HG03558 (cell line): ENCODE data around the gene HOXD12.

Source experiments
- ATAC-seq: cut with Tn5 transposase; IDR thresholded peaks from one replicate; pipeline ENCODE4 v1.9.1; 2021; ENCODE audit warnings: moderate number of reproducible peaks; ENCODE audit not compliant: unreplicated experiment; ENCODE audit errors: extremely low read depth

Gene HOXD12

DNA sequence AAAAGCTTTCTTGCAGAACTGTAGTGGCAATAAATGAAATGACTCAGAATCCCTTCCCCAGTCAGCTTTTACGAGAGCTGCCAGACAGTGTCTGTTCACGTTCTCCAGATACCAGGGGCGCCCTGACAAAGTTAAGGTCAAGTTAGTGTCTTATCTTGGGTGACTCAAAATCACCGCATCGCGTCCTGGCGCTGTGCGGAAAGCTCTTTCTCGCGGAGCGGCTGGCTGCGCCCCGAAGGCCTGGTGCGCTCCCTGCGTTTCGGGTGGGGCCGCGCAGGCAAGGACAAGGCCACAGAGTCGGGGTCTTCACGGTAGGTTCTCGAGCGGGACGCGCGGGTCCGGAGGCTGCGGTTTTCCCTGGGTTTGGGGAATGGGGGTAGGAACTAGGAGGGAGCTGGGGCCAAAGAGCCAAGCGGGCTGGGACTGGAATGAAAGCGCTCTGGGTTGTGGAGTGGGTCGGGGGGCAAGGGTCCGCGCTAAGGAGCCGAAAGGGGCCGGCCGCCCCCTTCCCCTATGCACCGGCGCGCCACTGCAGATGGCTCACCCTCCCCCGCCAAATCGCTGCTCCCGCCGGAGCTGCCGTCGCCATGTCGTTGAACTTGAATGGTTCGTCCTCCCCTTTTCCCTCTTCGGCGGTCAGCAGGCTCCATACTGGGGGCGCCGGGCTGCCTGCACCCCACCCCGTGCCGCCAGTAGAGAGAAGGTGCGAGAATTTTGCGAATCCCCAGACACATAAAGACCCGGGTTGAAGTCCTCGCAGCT lies 4.9 kb downstream of the HOXD12 start:
- no peak for ATAC-seq

DNA sequence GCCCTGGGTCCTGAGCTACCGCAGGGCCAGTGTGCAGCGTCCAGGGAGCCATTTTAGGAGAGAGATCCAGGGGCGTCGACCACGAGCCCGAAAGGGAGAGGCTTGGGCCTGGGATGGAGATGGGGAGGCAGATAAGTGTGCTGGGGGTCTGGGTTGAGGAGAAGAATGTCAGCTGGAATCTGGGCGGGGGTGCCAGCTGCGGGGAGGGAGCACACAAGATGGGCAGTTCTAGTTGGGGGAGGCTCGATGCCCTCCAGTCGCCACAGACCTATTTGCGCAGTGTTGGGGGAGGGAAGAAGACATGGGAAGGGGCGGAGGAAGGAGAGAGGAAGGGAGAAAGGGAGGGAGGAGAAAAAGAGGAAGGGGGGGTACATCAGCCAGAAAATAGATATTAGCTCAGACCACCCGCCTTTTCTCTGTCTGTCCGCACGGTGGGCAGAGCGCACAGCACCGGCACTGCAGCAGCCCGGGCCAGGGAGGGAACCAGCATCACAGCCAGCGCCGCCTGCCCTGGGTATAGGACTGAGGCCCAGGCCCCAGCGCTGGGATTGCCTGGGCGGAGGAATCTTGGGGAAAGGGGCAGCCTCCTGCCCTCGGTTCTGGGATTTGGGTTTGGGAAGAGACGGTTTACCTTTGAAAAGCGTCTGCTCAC lies 5.6 kb downstream of the HOXD12 start:
- ATAC-seq = no peak

DNA sequence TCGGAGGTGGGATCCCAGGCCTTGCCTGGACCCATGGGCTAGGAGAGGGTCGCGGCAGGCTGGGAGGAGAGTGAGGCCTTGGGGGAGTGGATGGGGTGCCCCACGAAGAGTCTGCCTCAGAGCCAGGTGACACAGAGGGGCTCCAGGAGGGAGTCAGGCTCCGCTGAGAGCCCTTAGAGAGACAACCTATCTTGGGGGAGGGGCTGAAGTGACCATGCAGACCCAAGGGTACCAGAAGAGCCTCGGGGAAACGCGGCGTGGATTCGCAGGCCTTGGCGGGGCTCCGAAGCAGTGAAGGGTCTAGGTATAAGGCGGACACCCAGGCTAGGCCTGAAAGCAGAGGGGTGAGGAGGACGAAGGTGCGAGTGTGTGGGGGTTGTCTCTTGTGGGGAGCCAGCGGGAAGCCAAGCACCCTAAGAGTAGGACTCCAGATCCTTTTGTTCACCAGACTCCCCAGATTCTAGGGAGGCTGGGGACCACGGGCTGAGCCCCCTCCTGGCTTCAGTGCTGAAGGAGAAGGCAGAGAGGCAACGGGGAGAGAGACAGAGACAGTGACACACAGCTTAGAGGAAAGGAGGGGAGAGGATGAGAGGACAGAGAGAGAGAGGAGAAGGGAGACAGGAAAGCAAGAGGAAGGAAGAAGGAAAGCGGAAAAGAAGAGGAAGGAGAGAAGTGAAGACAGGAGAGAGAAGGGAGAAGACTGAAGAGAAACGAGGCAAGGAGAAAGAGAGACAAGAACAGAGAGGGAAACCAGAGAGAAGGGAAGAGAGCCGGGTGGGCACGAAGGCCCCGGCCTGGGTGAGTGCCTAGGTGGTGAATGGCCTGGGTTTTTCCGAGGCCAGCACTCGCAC lies 6.4 kb downstream of the HOXD12 start:
- no peak for ATAC-seq

DNA sequence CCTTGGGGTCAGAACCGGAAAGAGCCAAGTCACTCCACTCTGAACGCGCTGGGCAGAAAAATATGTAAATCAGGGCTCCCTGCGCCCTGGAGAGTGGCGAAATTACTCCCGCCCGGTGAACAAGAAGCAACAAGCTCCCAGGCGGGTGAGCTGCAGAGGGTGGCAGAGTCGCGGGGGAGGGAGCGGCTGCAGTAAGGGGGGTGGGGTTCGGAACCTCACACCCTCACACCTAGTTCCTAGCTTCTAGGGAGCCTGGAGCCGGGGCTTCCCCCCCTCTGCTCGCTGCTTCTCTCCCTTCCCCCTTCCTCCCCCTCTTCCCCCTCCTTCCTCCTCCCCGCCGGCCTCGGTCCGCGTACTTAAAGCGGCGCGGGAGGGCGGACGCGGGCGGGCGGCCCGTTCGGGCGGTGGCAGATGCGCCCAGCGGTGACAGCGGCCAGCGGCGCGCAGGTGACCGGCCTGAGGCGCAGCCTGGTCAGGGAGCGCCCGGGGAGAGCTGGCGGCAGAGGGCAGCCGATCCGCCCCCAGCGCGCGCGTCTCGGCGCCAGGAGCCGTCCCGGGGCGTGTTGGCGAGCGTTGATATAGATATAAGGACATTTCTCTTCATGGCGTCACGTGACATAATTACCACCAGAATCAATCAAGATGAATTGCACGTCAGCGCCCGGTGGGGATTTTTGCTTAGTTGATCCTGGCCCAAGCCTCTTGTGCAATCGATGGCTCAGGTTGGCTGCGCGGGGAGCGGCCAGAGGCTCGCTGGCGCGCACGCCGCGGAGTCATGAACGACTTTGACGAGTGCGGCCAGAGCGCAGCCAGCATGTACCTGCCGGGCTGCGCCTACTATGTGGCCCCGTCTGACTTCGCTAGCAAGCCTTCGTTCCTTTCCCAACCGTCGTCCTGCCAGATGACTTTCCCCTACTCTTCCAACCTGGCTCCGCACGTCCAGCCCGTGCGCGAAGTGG lies 7.3 kb downstream of the HOXD12 start, which contains the start of gene HOXD11:
TSS of gene HOXD11 (plus strand) at position 700 of the 959 bp plus-strand sequence. CDS start at position 776, 76 bp downstream.
- no peak for ATAC-seq

DNA sequence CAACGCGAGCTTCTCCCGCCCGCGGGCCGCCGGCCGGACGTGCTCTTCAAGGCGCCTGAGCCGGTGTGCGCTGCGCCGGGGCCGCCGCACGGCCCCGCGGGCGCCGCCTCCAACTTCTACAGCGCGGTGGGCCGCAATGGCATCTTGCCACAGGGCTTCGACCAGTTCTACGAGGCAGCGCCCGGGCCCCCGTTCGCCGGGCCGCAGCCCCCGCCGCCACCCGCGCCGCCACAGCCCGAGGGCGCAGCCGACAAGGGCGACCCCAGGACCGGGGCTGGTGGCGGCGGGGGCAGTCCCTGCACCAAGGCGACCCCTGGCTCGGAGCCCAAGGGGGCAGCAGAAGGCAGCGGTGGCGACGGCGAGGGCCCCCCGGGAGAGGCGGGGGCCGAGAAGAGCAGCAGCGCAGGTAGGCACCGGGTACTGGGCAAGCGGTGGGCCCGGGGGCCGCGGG lies 8.2 kb downstream of the HOXD12 start:
- no peak for ATAC-seq

DNA sequence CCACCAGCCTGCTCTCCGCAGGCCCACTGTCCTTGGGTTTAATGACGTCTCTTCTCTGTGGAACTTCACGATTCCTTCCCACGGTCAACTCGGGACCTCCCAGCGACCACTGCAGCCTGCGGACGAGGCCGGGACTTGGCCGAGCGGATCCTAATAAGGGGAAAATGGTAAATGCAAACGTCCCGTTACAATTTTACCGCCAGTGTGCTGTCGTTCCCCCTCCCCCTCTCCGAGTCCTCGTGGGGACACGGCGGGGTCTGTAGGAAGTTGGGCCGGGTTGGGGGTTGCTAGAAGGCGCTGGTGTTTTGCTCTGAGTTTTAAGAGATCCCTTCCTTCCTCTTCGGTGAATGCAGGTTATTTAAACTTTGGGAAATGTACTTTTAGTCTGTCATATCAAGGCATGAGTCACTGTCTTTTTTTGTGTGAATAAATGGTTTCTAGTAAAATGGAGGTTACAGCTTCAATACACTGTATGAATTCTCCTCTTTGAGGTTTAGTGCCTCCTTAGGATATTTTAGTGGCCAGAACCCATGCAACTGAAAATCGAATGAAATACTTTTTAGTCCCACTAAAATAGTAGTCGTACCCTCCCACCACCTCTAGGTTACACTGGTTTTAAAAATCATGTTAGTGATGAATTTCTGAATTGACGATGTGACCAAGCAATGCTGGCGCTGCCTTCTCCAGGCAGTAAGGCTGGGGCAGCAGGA lies 9.8 kb downstream of the HOXD12 start:
- no peak for ATAC-seq

DNA sequence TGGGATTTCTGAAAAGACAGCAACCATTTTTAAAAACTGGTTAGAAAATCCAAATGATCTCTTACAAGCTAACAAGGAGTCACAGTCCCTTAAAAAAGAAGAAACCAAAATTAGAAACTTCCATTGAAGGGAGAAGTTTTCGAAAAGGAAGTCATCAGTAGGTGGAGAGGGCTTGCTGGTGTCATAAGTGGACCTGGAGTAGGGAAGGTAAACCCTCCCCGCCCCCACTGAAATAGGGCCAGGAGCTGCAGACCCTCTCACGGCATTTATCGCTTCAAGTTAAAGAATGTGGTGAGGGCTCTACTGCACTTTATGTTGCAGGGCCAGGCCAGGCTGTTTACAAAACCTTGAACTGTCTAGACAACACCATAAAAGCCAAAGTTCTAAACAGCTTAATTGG lies 10.4 kb downstream of the HOXD12 start:
- ATAC-seq = no peak

DNA sequence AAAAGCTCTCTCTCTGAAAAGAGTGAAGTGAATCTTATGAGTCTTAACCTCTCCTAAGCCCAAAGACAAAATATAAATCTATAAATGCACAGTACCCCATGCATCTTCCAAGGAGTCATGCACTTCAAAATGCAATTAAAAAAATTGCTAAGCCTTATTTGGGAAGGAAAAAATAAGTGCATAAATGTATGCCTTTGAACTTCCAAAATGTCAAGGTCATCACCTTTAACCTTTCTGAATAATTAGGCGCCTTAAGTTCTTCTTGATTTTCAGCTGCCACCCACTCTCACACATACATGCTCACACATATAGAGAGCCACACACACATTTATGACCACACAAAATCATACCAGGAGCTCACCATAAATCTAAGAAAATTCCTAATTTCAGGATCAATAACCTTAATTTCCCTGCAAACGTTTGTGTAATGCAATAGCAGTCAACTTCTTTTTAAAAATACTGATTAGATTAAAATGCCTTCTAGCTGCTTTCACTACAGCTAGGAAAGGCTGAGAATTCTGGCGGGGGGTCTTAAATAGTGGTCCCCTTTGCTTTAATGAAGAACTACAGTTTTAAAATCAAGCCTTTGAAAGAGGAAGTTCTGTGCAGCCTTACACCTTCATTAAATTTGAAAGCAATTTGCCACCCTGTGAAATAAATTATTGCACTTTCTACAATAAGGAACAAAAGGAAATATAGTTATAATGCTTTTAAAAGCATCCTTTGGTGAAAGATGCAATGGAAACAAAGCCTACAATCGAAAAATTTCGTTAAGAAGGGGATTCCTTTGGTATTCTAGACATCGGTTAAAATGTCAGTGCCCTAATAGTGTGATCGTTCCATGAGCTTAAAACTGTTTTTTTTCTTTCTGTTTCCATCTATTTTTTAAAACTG lies 11.1 kb downstream of the HOXD12 start:
- no peak for ATAC-seq

DNA sequence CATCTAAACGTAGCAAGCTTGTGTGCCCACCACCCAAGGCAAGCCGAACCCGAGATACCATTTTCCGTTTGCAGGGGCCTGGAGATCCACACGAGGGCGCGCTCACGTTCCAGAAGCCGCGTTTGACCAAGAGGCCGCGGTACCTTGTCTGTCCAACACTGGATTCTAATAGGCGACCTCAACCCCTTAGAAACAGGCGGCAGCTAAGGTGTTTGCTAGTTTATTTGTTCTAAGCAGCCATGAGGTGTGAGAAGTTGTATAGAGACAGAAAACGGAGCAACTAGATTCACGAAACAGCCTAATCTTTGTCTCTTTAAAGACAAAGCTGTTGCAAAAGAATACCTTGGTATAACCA lies 11.7 kb downstream of the HOXD12 start:
- no peak for ATAC-seq

DNA sequence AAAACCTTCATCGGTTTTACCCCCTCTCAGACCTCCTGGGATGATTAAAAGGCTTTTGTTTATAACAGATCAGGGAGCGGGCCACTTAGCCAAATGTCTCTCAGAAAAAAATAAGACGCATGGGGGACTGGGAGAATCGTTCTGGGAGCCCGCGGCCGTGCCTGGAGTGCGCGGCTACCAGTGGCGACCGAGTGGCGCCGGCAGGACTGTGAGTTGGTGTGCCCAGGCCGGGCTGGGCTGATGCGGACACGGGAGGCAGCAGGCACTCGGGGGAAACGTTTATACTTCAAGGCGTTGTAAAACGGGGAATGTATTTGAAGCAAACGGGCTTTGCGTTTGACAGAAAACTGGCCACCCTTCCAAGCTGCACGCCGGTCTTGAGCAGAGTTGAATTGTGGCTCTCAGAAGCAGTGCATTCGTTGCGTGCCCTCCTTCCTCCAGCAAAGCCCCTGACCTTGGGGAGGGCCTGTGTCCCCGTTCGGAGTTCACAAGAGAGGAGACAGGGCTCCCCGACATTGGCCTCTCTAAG lies 12.3 kb downstream of the HOXD12 start:
- no peak for ATAC-seq

DNA sequence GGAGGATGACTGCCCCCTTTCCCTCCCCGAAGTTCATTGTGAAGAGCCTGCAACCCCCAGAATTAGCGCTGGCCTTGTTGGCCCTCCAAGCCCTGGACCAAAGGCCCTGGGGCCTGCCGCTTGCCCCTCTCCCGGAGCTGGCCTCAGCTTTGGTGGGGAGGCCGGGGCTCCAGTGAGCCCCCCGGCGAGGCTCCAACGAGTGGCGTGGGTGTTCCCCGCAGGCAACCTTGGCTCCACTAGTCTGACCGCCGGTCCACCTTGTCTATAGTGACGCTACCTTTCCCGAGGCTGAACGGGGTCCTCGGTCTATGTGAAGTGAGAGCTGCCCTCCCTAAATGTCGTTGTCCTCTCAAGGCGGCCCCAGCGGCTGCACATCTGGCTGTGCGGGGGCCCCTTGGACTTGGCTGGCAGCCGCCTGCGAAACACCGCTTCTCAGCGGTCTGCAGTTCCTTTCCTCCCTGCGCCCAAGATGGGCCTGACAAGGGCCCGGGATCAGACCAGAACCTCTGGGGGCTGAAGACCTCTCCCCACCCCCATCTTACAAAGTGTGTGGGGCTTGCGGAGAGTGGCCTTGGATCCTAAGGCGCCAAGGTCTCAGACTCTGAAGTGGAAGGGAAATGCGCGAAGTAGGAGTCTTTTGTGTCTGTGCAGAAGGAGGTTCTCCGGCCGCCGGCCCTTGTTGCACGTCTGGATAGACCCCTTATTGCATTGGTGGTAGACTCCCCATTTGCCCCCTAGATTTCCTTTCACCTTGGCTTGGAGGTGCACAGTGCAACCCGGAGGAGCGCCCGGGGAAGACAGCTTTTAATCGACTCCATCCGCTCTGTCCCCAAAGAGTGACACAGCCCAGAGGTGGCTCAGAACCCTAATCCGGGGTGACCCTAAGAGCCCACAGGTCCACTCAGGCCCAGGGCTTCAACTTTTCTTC lies 13.0 kb downstream of the HOXD12 start:
- ATAC-seq = no peak

DNA sequence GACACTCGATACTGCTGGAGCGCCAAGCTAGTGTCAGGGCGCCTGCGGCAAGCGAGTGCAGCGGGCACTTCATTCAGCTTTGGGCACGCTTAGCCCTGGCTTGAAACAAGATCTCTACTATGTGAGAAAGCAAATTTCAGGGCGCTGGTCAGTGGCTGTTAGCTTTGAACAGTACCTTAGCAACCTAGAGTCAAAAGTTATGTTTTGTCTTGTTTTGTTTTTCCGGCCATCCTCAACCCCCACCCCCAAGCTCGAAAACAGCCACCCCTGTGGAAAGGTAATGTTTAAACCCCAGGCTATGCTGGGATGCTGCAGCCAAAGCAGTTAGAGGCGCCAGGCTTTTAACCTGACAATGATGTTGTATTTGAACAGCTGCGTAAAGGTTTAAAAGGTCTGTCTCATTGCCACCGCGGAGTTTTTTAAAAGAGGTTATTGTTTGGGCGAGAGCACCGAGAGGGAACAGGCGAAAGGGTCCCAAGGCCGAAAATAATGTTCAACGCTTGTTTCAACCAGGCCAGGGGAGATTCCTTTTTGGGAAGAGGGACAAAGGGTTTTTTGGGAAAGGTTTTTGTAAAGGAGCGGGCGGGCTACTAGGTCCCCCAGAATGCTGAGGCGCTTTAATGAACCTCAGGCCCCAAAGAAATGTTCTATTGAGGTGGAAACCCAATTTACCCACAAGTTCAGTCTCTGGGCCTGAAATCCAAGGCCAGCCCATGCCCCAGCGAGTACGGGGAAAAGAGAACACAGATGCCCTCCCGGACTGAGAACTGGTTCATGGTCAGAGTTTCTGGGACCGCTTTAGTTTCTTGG lies 14.7 kb downstream of the HOXD12 start:
- no peak for ATAC-seq

DNA sequence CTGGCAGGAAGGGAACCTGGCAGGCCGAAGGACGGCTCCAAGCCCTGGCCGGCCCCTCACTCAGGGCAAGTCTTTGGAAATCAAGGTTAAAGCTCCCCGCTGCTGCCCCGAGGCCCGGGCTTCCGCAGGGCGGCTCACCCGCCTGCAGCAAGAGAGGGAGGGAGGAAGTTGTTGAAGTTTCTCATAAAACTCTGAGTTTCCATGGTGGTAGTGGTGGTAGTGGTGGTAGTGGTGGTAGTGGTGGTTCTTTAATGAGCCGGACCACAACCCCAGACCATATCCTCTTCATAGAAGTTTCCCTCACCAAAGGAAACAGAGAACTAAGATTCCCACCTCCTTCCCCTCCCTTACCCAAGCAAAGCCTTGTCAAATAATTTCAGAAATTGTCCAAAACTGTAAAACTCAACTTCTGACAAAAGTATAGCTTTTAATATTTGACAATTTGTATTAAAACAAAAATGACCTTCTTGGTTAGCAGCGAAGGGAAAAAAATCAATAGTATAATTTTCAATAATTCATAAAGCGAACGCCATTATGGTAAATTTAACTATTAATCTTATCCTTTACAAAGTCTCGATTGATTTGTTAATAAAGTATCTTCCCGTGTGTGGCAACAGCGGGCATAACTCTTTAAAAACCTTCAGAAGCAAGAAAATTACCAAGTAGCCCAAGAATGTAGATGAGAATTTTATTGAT lies 15.5 kb downstream of the HOXD12 start:
- no peak for ATAC-seq

DNA sequence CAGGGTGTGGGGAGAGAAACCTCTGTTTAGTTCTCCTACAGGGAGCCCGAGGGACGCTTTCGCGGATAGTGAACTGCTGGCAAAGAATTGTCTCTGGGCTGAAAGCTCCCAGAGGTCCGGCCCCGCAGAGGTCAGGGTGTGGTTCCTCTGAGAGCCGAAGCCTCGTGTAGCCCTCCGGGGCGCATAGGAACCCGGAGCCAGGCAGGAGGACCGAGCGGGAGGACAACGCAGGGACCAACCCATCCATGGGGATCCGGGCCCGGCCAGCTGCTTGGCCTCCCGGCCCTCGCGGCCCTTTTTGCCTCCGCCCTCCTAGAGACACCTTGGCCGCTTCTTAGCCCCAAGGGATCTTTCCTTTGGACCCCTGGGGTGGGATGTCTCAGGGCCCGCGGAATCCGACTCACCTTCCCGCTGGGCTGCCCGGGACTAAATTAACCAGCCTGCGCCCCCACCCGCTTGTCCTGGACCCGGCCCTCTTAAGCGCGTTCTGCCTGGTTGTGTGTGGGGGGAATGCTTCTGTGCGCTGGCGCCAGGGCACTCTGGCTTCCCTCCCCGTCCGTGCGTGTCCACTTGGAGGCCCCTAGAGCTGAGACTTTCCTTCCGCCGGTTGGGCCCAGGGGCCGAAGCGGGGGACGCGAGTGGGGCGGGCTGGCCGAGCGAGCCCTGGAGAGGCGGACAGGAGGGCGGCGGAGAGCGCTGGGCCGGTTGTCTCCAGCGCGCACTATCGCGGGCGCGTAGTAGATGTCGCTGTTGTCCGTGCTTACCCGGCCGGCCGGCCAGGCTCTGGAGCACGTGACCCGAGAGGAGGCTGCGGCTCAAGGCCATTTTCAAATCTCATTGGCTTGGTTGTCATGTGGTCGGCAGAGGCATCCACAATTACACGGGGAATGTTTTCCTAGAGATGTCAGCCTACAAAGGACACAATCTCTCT lies 16.6 kb downstream of the HOXD12 start, which contains the start of gene HOXD10:
TSS of gene HOXD10 (plus strand) at position 896 of the 931 bp plus-strand sequence. CDS start 56 bp downstream, outside the sequence.
- ATAC-seq = no peak
